Measurements from ENCODE around the gene AGPAT2.
"Not testable (repeated sequence)": the region's sequence is repeated elsewhere in the genome, so short reads cannot be mapped to it uniquely, and the experiment has no call there.

The AGPAT2 gene

DNA sequence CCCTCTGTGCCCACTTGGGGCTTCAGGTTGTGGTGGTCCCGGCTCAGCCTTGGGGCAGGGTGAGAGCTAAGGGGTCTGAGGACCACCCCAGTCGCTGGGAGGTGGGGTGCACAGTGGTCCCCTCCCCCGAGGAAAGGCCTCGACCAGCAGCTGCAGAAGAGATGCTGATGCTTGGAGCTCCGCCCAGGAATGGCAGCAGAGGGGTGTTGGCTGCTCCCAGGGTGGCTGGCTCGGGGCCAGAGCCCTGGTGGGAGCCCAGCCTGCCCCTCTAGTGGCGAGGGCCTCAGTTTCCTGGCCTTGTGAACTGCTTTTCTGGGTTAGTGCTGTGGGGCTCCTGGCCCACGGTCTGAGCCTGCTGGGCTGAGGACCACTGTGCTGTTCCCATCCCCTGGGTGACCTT lies 26.3 kb upstream of the AGPAT2 start:
- DNase-seq (ENCODE audit: insufficient read length, low spot score) (no peak), FAIRE-seq (no peak)
- TF ChIP-seq POLR2AphosphoS5 (IDR thresholded peaks at IDR 0.05; ENCODE audit: low read depth, low read length) (no peak), POLR2A (IDR thresholded peaks at IDR 0.05; ENCODE audit: low read depth, low read length) (no peak), TAF1 (IDR thresholded peaks at IDR 0.05; ENCODE audit: low read depth, low read length) (no peak), POU2F2 (IDR thresholded peaks at IDR 0.05; ENCODE audit: low read depth, low read length) (no peak), SPI1 (IDR thresholded peaks at IDR 0.05; ENCODE audit: low read depth, low read length) (no peak), PAX5 (IDR thresholded peaks at IDR 0.05; ENCODE audit: insufficient read depth, low read length, severe bottlenecking) (no peak)

DNA sequence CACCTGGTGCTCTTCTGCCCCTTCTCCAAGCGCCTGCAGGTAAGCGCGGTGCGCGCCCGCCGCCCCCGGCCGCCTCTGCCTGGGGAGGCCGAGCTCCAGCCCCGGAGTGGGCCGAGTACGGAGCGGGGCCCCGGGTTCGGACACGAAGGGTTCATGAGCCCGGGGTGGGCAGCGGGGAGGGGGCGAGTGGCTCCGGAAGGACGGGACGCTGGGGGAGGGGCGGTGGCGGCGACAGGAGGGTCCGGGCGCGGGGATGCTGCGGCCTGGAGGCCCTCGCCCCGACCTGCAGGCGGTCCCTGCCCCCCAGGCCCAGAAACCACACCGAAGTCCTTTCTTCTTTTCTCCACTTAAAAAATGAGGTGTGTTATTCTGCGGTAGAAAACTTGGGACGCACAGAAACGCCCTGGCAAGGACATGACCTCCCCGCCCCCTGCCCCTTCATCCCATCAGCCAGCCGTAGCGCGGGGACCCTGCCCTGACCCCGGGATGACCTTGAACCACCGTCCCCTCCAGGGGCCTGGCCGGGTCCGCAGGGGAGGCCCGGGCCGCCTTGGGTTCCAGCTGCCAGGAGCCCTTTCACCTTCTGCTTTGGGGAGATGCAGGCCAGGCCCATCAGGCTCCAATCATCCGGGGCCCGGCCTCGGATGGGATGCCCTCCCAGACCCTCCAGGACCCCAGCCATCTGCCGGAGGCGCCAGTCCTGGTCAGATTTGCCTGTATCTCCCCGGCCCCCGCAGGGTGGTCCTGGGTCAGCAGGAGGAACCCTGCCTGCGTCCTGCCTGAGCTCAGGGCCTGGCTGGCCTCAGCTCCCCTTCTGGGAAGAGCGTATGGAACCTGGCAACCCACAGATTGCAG lies 25.7 kb upstream of the AGPAT2 start:
- no peak for TF ChIP-seq TAF1 (IDR thresholded peaks at IDR 0.05; ENCODE audit: low read depth, low read length)
- DNase-seq (ENCODE audit: insufficient read length, low spot score) (no peak), FAIRE-seq (no peak)

DNA sequence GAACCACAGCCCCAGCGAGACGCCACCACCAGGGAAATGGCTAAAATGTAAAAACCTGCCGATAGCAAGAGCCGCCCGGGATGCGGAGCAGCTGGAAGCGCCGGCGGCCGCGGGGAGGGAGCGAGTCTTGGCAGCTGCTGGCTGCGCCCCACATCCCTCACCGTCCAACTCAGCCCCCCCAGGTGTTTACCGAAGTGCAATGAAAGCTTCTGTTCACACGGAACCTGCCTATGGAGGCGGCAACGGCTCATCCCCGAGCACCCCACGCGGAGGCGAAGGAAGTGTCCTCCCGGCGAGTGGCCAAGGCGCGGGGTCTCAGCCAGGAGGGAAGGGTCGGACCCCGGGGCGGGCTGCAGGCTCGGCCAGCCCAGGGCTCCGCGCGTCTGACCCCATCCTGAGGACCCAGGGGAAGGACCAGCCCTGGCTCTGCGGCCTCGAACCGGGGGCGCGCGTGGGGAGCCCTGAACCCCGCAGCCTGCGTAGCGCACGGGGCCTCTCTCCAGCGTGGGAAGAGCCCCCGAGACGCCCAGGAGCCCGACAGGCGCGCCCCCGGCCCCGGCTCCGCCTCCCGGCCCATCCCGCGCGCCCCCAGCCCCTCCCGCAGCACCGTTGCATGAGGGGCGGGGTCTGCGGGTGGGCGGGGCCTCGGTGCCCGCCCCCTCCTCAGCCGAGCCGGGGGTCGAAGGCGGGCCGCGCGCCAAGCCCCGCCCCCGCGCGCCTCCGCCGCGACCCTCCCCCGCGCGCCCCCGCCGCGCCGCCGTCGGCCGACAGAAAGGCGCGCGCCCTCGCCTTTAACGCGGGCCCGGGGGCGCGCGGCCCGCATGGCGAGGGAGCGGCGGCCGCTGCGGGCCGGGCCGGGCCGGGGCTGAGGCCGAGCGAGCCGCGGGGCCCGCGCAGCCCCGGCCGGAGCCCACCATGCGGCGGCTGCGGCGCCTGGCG lies 24.8 kb upstream of the AGPAT2 start, which contains the start of gene DIPK1B:
Gene DIPK1B, plus strand, starts transcription at position 822 of the 939 bp plus-strand sequence. Its CDS starts 94 bp downstream, at position 916.
- DNase-seq (ENCODE audit: insufficient read length, low spot score): no peak
- FAIRE-seq: no peak
- no peak for TF ChIP-seq POLR2AphosphoS5 (IDR thresholded peaks at IDR 0.05; ENCODE audit: low read depth, low read length)

DNA sequence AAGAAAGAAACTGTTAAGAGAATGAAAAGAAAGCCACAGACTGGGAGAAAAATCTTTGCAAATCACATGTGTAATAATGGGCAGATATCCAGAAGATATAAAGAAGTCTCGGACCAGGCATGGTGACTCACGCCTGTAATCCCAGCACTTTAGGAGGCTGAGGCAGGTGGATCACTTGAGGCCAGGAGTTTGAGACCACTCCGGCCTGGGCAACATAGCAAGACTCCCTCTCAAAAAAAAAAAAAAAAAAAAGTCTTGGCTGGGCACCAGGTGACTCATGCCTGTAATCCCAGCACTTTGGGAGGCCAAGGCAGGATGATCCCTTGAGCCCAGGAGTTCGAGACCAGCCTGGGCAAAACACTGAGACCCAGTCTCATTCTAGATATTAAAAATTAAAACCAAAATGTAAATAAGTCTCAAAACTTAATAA lies 24.0 kb upstream of the AGPAT2 start:
- DNase-seq (ENCODE audit: insufficient read length, low spot score); FAIRE-seq: not testable (repeated sequence)

DNA sequence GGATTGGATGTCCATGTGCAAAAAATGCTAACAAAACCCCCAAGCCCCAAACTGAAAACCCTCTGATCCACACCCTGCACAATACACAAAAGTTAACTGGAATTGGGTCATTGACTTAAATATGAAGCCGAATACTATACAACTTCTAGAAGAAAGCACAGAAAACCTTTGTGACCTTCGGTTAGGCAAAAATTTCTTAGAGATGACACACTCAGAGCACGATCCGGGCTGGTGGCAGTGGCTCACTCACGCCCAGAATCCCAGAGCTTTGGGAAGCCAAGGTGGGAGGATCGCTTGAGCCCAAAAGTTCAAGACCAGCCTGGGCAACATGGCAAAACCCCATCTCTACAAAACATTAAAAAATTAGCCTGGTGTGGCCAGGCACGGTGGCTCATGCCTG lies 23.3 kb upstream of the AGPAT2 start:
- no peak for DNase-seq (ENCODE audit: insufficient read length, low spot score)
- no peak for FAIRE-seq
- TF ChIP-seq SPI1 (IDR thresholded peaks at IDR 0.05; ENCODE audit: low read depth, low read length): no peak
- no peak for TF ChIP-seq POLR2A (IDR thresholded peaks at IDR 0.05; ENCODE audit: low read depth, low read length)
- no peak for TF ChIP-seq TAF1 (IDR thresholded peaks at IDR 0.05; ENCODE audit: low read depth, low read length)
- no peak for TF ChIP-seq POLR2AphosphoS5 (IDR thresholded peaks at IDR 0.05; ENCODE audit: low read depth, low read length)
- no peak for TF ChIP-seq POU2F2 (IDR thresholded peaks at IDR 0.05; ENCODE audit: low read depth, low read length)
- no peak for TF ChIP-seq PAX5 (IDR thresholded peaks at IDR 0.05; ENCODE audit: insufficient read depth, low read length, severe bottlenecking)

DNA sequence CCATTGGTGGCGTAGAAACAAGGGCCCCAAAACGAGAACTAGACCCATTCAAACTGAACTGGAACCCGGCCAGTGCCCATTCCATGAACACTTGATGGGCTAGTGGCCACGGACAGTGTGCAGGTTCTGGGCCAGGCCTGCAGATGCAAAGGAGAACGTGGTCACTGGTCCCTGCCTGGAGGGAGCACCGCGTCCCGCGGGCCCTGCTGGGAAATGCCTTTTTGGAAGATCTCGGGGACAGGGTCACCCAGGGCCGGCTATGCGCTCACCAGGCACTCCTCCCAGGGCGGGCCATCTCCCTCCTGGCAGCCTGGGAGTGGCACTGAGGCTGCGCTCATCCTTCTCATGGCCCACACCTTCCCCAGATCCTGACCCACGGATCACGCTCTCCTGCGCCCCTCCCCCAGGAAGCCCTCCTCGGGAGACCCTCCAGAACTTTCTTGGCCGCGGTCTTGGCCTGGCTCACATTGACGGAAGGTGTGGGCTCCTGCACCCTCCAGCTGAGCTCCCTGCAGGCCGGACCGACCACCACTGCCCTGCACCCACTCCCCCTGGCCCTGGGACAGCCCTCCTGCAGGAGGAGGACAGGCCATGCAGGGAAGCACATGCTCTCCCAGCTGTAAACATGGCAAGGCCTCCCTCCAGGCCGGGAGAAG lies 22.3 kb upstream of the AGPAT2 start:
- FAIRE-seq: no peak
- no peak for TF ChIP-seq PAX5 (IDR thresholded peaks at IDR 0.05; ENCODE audit: insufficient read depth, low read length, severe bottlenecking)
- no peak for TF ChIP-seq TAF1 (IDR thresholded peaks at IDR 0.05; ENCODE audit: low read depth, low read length)
- TF ChIP-seq POLR2A (IDR thresholded peaks at IDR 0.05; ENCODE audit: low read depth, low read length): no peak
- no peak for TF ChIP-seq SPI1 (IDR thresholded peaks at IDR 0.05; ENCODE audit: low read depth, low read length)
- no peak for TF ChIP-seq POLR2AphosphoS5 (IDR thresholded peaks at IDR 0.05; ENCODE audit: low read depth, low read length)
- no peak for TF ChIP-seq POU2F2 (IDR thresholded peaks at IDR 0.05; ENCODE audit: low read depth, low read length)
- DNase-seq (ENCODE audit: insufficient read length, low spot score): no peak

DNA sequence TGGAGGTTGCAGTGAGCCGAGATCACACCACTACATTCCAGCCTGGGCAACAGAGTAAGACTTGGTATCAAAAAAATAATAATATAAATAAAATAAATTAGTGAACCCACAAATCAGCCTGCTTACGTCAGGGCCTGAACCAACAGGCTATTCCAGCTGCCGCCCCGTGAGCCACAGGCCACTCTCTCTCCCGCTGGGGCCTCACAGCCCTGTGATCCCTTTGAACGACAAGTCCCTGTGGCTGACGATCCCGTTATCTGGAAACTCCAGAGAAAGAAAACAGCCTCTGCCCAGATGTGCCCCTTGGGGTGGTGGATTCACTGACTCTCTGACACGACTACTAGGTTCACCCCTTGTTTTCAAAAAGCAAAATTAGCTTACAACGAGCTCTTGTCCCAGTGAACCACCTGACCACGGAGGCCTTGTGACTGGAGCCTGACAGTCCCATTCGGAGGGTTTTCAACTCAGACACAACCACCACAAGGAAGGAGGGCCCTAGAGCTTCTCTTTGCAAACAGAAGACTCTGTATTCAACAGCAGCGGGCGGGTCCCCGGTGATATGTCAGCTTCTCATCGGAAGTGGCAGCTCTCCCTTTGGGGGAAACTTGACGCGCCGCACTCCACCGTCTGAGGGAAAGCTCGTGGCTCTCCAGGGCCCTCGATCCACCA lies 20.7 kb upstream of the AGPAT2 start:
- no peak for FAIRE-seq
- no peak for DNase-seq (ENCODE audit: insufficient read length, low spot score)
- TF ChIP-seq PAX5 (IDR thresholded peaks at IDR 0.05; ENCODE audit: insufficient read depth, low read length, severe bottlenecking) (no peak), SPI1 (IDR thresholded peaks at IDR 0.05; ENCODE audit: low read depth, low read length) (no peak), POLR2AphosphoS5 (IDR thresholded peaks at IDR 0.05; ENCODE audit: low read depth, low read length) (no peak), POLR2A (IDR thresholded peaks at IDR 0.05; ENCODE audit: low read depth, low read length) (no peak), POU2F2 (IDR thresholded peaks at IDR 0.05; ENCODE audit: low read depth, low read length) (no peak), TAF1 (IDR thresholded peaks at IDR 0.05; ENCODE audit: low read depth, low read length) (no peak)

DNA sequence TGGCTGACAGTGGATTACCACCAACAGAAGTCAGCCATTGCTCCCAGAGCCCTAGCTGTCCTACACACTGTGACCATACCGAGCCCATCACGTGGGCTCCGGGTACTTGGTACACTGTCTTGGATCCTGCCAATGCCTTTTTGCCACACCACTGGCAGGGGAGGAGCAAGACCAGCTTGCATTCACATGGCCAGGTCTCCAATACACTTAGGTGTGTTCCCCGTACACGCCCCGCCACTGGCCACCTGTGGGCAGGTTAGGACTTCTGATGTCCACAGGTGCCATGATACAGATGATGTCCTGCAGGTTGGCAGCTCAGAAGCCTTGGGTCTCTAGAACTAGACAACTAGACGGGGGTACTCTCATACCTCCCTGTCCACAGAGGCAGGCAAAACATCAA lies 19.8 kb upstream of the AGPAT2 start:
- TF ChIP-seq POU2F2 (IDR thresholded peaks at IDR 0.05; ENCODE audit: low read depth, low read length) (no peak), POLR2A (IDR thresholded peaks at IDR 0.05; ENCODE audit: low read depth, low read length) (no peak), SPI1 (IDR thresholded peaks at IDR 0.05; ENCODE audit: low read depth, low read length) (no peak), POLR2AphosphoS5 (IDR thresholded peaks at IDR 0.05; ENCODE audit: low read depth, low read length) (no peak), PAX5 (IDR thresholded peaks at IDR 0.05; ENCODE audit: insufficient read depth, low read length, severe bottlenecking) (no peak), TAF1 (IDR thresholded peaks at IDR 0.05; ENCODE audit: low read depth, low read length) (no peak)
- FAIRE-seq: no peak
- no peak for DNase-seq (ENCODE audit: insufficient read length, low spot score)

DNA sequence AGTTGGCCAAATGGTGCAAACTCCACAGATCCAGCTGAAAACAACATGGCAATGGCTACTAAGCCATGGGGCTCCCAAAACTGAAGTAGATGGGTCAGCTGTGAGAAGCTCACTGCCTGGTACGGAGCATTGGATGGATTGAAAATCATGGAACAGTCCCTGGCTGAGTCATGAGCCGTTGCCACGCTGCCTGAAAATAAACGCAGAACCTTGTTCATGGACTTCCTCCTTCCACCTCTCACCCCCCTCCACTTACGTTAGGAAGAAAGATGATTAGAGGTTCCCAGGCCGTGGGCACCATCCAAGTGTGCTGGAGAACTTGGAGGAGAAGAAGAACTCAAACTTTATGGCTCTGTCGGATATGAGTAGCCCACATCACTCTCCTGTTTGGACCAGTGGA lies 18.3 kb upstream of the AGPAT2 start:
- no peak for TF ChIP-seq TAF1 (IDR thresholded peaks at IDR 0.05; ENCODE audit: low read depth, low read length)
- TF ChIP-seq POLR2AphosphoS5 (IDR thresholded peaks at IDR 0.05; ENCODE audit: low read depth, low read length): no peak
- FAIRE-seq (no peak), DNase-seq (ENCODE audit: insufficient read length, low spot score) (no peak)

DNA sequence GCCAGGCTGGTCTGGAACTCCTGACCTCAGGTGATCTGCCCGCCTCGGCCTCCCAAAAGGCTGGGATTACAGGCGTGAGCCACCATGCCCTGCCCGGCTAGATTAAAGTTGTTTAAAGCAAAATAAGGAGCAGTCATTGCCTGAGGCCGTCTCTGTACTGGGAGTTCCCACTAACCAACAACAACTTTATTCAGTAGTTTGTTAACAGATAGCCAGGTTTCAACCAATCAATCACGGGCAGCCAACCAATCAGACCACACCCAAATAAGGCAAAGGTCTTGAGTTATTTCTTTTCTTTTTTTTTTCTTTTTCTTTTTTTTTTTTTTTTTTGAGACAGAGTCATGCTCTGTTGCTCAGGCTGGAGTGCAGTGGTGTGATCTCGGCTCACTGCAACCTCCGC lies 17.5 kb upstream of the AGPAT2 start:
- DNase-seq (ENCODE audit: insufficient read length, low spot score); FAIRE-seq: not testable (repeated sequence)
